ENCODE data around the gene DNAJB6.

- TF ChIP-seq CTCF (IDR thresholded peaks at IDR 0.05; ENCODE audit: extremely low read depth in 1 of 2, insufficient read depth in 1 of 2, low read depth in 1 of 2, low read length in 2 of 2) (no peak), FOS (IDR thresholded peaks at IDR 0.05; ENCODE audit: borderline replicate concordance, insufficient read depth, low read length) (no peak), POLR2AphosphoS5 (IDR thresholded peaks at IDR 0.05; ENCODE audit: insufficient read depth, low read depth, low read length) (no peak), POLR2A (IDR thresholded peaks at IDR 0.05; ENCODE audit: low read depth, low read length) (no peak), EZH2 (IDR thresholded peaks at IDR 0.05; ENCODE audit: borderline replicate concordance, low read depth, low read length, severe bottlenecking) (no peak), JUN (IDR thresholded peaks at IDR 0.05; ENCODE audit: borderline replicate concordance, insufficient read depth, insufficient read length, low read depth) (no peak), MAX (IDR thresholded peaks at IDR 0.05; ENCODE audit: insufficient read depth, insufficient read length) (no peak), MYC (IDR thresholded peaks at IDR 0.05; ENCODE audit: low read depth, low read length) (no peak)
Measured at GRCh38 chr7:157335991-157336382, 817 bp upstream of the DNAJB6 start.
